Fibroblast of peridontal ligament (primary cell): ENCODE data around the gene MBNL2.
"Not testable (repeated sequence)": the region's sequence is repeated elsewhere in the genome, so short reads cannot be mapped to it uniquely, and the experiment has no call there.

Source experiments
- DNase-seq: peaks from one replicate; pipeline ENCODE4 v3.0.0-alpha.2; 2010; ENCODE audit errors: extremely low read depth

The MBNL2 gene, protein sequence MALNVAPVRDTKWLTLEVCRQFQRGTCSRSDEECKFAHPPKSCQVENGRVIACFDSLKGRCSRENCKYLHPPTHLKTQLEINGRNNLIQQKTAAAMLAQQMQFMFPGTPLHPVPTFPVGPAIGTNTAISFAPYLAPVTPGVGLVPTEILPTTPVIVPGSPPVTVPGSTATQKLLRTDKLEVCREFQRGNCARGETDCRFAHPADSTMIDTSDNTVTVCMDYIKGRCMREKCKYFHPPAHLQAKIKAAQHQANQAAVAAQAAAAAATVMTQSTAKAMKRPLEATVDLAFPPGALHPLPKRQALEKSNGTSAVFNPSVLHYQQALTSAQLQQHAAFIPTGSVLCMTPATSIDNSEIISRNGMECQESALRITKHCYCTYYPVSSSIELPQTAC

DNA sequence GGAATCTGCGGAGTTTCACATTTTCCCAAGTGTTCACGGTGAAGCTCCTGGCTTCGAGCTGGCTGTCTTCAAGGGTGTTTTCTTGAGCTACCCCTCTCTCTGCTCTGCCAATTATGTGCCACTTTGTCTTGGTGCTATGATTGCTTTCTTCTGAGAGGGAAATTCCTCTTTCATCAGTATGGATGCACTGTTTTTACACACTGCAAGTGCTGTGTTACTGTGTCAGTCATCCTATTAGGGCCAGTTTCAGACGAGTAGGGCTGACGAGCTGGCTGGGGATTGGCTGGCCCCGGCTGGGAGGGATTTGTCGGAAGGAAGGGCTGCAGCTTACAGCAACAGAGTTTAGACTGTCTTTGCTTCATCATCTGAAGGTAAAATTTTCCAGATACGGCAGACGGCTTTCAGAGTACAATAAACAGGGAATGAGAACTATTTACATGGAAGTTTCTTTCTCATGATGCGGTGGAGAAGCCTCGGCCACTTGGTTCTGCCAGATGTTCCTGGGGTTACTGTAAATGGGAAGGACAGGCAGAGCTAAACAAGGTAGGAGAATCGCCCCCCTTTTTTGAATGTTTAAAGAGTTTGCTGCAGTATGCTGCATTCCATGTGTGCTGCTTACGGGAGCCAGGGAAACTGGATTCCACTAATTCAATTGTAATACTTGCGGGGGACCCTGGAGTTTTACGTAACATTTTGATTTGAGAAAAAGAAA is at the start of gene MBNL2:
Gene MBNL2 (plus strand): TSS at position 345 of the 712 bp plus-strand sequence. CDS start 53,903 bp downstream, outside the sequence.
- DNase-seq = peak; percentile 91

DNA sequence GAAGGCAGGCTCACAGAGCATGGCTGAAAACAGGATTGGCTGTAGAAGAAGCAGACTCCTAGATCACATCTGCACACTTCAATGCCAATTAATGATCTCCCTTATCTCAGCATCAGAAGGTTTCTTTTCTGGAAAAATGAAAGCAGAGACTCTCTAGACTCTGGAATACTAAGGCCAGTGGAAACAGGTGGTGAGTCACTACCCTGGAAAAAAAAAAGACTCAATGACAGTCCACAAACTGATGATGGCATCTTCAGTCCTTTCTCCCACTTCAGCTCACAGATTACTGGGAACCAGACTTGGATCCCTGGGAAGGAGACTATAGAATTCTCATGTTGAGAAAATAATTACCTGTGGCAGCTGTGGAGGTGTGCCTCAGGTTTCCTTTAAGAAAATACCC is 47.5 kb upstream of the MBNL2 start:
- no peak for DNase-seq

DNA sequence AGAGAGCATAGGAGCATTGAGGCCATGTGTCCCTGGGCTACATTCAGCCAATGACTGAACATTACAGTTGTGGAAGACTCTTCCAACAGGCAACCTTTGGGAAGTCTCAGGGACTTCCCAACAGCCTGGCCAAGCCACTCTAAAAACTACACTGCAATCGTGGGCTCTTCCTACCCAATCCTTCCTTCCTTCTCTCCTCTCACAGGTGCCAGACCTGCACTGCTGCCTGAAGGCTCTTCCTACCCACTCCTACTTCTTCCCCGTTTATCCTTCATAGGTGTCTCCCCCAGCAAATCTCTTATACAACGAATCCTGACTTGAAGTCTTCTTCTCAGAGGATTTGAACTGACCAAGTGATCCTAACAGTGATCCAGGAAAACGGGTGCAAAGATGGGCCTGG is 47.1 kb upstream of the MBNL2 start:
- no peak for DNase-seq

DNA sequence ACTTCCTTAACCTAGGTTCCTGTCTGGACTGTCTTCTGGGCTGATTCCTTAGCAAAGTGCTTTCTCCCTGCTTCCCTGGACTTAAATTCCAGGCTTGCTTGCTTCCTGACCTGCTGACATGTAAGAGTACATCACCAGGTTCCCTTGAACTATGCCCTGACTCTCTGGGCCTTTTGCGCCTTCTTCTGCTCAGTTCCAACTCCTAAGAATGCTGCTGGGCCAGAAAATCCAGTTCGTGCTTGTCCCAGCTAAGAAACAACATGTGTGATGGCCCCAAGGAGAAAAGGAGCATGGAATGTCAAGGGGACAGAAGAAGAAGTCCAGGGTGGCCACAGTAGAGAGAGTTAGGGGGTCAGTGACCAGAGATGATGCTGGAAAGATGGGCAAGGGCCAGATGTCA is 42.6 kb upstream of the MBNL2 start:
- DNase-seq = no peak

DNA sequence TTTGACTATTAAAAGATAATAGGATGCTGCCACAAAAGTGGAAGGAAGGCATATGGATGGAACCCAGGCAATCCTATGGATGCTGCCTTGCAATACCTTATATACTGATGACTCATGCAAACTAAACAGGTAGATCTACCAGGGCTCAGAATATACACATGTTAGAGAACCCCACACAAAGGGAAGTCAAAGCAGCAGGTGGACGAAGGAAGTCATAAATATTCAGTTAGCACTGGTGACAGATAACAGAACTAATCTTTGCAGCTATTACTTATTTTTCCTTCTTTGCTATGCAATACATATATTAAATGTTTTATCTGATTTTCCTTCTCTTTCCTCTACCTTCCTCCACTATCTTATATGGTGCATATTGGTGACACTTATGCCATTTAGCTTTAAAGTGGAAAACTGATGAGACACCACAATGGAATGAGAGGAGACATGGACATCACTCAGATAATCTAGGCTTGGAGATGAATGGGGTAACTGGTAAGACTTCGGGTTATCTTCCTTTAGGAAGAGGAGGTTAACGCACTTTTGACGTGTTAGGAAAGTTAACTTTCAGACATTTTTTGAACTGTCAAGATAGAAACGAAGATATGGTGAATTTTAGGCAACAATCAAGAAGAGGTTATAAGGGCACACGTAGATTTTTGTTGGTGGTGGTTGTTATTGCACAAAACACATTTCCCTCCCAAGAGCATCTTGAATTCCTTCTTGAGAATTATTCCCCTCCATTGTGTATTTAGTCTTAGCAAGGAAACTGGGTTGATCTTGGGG is 39.8 kb upstream of the MBNL2 start:
- DNase-seq = no peak

DNA sequence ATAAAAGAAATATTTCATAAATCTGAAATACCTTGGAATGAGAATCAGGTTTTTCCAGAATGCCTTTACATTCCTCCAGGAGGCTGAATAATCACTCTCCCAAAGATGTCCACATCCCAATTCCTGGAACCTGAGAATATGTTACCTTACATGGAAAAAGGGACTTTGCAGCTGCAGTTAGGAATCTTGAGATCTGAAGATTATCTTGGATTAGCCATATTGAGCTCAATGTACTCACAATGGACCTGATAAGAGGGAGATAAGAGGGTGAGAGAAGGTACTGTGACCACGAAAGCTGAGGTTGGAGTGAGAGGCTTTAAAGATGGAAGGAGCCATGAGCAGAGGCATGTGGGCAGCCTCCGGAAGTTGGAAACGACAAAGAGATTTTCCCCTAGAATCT is 36.8 kb upstream of the MBNL2 start:
- DNase-seq = no peak

DNA sequence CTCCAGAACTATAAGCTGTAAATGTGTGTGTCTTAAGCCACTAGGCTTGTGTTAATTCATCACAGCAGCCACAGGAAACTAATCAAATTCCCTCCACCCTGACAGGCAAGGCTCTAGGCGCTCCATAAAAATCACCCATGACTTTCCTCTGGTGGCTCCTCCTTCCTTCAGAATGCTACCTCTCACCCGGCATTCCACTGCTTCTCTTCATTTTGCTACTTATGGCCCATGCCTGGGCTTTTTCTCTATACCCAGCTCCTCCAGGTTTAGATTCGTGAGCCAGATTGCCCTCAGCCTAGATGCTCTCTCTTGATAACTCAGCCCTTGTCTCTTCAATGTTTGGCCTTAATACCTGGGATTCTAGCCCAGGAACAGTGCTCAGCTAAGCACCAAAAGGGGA is 36.4 kb upstream of the MBNL2 start:
- no peak for DNase-seq

DNA sequence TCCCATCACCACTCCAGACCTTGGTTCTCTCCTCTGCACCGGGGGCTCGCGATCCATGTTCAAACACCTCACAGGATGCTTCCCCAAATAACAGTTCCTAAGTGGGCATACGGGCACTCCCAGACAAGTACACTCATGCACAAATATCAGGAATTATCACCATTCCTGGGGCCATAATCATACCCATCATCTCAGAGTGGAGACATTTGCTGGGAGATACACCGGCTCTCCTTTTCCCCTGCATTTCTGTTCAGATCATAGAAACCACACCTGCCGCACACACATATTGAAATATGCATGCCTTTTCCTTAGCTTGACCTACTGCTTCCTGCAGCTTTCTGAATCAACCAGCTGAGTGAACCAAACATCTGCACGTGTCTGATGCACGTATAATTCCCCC is 33.9 kb upstream of the MBNL2 start:
- DNase-seq = no peak

DNA sequence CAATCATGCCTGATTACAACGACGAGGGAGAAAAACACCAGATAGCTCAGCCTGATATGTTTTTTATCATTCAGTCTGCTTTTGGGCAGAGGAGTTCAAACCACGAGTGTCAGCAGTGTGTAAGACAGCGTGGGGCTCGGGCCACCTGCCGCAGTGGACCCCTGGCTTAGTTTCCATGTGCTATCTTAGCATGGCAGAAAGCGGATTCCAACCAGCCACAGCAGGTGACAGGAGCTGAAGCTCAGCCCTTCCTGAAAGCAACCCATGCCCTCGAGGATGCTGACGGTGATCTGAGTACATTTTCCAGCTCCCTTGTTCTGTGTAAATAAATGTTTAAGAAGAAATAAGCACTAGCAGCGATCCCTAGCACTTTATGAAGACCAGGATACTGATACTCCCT is 32.2 kb upstream of the MBNL2 start:
- no peak for DNase-seq

DNA sequence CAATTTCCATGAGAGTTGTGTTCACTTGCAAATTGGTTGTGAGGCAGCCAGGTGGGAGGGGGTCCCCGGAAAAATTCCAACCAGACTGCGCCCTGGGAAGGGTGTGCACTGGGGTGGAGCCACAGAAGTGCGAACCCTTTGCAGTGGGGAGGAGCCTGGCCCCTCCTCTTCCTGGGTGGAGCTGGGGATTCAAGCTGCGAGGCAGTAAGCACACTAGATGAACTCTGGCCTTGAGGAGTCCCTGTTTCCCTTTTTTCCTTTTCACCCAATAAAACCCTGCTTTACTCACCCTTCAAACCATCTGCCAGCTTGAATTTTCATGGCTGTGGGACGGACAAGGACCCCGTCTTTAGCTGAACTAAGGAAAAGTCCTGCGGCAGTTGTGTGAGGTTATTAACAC is 31.0 kb upstream of the MBNL2 start:
- DNase-seq = no peak

DNA sequence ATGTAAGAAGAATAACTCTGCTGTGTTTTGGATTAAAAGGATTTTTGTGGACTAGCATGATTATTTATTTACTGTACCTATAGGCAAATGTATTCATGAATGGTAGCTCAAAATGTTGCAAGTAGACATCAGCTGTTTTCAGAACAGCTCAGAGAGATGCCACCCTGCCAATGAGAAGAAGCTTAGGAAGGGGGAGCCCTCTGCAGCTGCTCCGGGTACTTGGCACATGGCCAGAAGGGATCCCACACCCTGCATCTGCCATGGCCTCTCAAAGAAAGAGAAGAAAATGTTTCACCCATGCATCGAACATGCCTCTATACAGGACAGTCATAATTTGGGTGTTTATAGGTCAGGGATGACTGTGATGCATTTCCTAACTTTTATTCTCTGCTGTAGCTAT is 30.5 kb upstream of the MBNL2 start:
- DNase-seq = no peak

DNA sequence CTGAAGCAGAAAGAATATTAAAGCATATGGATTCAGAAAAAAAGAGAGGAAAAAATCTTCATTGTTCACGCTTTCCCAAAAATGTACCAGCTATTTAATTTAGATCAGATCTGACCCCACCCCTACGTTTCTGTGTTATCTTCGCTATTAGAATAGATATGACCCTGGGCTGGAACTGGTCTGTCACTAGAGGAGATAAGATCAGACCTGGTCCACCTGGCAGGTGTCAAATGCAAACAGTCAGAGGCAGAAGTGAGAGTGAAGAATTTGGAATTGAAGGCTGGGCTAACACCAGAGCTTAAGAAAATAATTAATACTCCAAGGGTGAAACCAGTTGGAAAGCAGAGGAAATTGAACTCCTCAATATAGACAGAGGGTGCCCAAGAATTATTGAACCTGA is 30.0 kb upstream of the MBNL2 start:
- DNase-seq = no peak

DNA sequence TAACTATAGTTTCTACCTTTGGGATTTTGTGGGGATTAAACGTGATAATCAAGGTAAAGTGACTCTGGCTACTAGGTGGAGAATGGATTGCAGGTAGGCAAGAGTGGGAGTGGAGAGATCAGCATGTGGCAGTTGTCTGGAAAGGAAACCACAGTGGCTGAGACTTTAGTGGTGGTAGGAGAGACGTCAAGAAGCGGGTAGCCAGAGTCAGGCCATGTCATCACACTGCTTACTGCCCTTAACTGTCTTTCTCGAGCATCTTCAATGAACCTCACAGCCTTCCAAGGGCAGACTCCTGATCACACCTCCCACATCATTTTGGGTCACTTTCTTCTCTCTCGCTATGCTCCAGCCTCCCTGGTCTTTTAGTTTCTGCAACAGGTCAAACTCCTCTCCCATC is 28.6 kb upstream of the MBNL2 start:
- no peak for DNase-seq

DNA sequence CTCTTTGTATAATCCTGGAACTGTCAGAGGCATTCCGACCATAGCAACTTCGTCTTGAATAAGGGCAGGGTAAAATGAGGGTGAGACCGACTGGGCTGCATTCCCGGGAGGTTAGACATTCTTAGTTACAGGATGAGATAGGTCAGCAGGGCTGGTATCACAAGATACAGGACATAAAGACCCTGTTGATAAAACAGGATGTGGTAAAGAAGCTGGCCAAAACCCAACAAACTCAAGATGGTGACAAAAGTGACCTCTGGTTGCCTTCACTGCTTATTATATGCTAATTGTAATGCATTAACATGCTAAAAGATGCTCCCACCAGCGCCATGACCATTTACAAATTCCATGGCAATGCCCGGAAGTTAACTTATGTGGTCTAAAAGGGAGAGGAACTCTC is 27.7 kb upstream of the MBNL2 start:
- no peak for DNase-seq

DNA sequence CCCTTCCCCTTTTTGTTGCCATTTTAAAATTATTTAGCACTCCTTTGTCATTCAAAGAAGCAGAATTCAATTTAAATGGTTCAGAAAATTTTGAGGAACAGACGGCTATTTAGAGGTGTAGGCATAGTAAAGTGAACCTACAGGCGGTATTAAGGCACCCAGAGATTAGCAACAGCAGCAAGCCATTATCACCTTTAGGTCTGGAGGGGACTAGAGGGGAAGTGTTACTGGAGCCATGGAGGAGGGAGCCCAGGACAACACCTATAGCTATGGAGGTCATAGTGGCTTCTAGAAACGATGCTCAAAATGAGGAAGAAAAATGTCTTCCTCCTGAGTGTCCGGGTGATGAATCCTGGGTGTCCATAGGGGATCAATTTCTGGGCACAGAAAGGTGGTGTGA is 25.8 kb upstream of the MBNL2 start:
- no peak for DNase-seq

DNA sequence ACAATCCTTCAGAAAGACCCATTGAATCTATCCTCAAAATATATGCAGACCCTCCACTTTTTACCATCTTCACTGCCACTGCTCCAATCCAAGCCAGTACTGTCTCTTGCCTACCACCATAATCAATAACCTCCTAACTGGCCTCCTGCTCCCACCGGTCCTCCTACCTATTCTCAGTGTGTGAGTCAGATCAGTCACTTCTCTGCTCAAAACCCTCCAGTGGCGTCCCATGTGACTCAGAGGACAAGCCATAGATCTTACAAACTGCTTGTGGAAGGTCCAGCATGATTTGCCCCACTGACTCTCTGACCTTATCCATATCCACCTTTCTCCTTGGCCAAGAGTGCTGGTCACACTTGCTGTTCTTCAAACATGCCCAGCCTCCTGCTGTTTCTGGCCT is 23.4 kb upstream of the MBNL2 start:
- DNase-seq = no peak

DNA sequence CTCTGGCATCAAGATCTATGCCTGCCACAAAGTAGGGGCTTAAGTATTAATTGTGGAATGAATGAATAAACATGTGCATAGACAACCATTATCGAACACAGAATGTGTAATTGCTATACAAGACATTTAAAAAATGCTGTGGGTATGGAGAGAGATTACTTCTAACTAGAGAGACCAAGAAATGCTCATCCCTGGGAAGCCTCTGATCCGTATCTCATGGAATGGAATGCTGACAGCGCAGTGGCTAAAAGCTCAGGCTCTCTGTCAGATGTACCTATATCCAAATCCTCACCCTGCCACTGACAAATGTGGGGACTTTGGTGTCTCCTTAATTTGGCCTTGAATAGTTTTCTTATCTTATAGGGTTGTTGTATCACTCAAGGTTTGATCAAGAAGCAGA is 22.7 kb upstream of the MBNL2 start:
- no peak for DNase-seq

DNA sequence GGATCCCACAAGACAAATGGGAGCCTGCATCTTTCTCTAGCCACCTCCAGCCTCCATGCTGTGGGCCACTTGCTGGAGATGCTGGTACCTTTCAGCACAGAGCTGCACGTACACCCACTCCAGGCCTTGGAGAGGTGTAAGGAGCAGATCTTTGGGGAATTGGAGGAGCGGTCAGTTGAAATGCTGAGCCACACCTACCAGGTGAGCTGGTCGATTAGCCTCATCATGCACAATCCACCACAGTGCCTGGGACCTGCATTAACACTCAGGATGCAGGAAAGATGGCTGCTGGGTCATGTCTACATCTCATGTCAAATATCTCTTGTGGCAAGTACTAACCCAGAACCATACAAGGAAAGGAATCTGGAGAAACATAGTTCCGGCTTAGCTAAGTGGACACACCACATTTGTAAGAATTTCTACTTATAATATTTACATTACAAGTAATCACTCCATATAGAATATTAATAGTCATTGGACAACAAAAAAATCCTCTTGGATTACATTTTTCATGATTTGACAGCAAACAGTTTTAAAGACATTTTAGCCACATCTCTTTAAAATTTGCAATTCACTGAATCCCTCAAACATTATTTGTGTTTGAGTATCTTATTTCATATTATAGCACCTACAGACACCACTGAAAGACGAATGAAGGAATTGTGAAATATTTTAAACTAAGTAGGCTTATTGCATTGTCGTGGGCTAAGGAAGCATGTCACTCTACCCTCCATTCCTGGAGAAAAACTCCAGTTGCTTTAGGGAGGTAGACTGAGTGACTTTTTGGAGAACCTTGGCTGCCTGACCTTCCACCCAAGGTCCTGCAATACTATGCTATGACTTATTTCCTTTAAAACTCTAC is 21.8 kb upstream of the MBNL2 start:
- no peak for DNase-seq

DNA sequence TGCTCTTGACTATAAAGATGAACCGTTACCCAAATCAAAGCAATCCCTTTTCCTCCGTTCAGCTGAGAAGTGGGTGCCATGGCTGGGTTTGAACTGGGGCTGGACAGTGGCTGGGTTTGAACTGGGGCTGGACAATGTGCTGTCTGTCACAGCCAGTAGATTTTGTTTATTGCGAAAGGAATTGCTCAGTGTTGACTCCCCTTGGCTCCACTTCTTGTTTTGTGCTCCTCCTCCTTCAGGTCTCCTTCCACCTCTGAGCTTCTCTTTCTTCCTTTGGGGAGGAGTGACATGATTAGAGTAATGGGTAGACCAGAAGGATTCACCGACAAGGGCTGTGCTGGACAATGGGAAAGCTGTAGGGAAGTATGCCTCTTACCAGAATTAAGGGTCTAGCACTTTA is 19.4 kb upstream of the MBNL2 start:
- DNase-seq = no peak

DNA sequence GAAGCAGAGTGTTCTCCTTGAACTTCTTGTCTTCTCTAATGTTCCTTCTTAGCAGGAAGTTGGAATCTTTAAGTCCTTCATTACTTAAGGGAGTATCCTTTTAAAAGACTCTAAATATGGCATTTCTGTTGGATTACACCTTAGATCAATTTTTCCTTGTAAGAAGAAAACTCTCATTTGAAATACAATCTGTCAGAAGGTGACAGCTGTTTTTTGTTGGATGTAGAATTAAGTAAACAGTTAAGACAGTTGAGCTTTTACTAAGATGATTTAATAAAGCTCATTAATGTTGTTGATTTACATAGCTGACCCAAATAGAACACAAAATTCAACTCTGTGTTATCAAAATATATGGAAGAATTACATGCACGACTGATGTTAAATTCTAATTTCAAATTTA is 16.7 kb upstream of the MBNL2 start:
- no peak for DNase-seq

DNA sequence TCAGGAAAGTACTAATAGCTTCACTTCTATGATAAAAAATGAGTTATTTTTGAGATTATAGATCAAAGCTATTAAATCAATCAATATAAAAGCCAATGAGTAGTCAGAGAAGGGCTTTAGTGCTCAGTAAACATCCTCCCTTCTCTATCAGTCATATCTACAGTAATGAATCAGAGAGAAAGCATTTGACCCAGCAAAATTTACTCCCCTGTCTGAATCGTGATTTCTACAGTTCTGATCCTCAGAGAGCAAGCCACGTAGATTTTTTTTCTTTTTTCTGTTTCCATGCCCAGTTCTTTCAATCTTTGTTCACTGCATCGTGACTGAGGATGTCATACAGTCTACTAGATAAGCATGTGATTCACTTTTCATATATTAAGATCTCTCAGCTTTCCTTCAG is 16.2 kb upstream of the MBNL2 start:
- peak; percentile 22 for DNase-seq

DNA sequence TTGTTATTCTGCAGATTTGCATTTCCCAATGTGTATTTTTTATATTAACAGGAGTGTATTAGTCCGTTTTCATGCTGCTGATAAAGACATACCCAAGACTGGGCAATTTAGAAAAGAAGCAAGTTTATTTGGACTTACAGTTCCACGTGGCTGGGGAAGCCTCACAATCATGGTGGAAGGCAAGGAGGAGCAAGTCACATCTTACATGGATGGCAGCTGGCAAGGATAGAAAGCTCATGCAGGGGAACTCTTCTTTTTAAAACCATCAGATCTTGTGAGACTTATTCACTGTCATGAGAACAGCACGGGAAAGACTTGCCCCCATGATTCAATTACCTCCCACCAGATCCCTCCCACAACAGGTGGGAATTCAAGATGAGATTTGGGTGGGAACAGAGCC is 14.9 kb upstream of the MBNL2 start:
- DNase-seq = not testable (repeated sequence)
